Stomach (tissue), 4 donors: ENCODE data around the gene SULF2.

Experiments
- POLR2A ChIP-seq, 4 donors: fragments of 450-650 bp; IDR thresholded peaks; one replicate each; pipeline ENCODE4 v1.6.1; 2016; ENCODE audit warnings: antibody characterized with exemption in 4 of 4, control low read depth in 2 of 4, mild to moderate bottlenecking in 1 of 4, moderate library complexity in 1 of 4
- TF ChIP-seq, protein P1 (sequence below), 7 experiments: fragments of 450-650 bp in 4 of 7; fragments of 200-600 bp in 3 of 7; sonication (generic) in 3 of 7; IDR thresholded peaks; one replicate each; pipeline ENCODE4 v1.5.1; 2016 to 2019; ENCODE audit warnings: antibody characterized with exemption in 7 of 7, control low read depth in 2 of 7, mild to moderate bottlenecking in 1 of 7

DNA sequence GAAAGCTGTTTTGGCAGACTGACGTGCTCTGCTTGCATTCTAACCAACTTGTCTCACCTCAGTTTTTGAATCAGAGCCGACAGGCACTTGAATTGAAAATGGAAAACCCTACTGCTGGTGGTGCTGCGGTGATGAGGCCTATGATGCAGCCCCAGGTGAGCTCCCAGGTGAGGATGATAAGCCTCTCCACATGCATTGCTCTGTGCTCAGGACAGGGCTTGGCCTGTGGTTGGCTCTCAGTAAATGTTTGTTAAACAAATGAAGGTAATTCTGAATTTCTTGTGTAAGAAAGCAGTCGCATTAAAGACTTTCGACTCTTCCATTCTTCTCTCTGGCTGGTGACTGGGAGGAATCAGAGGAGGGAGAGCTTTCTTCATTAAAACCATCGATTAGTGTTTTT lies 136.3 kb downstream of the SULF2 start:
- TF ChIP-seq, protein P1, sequence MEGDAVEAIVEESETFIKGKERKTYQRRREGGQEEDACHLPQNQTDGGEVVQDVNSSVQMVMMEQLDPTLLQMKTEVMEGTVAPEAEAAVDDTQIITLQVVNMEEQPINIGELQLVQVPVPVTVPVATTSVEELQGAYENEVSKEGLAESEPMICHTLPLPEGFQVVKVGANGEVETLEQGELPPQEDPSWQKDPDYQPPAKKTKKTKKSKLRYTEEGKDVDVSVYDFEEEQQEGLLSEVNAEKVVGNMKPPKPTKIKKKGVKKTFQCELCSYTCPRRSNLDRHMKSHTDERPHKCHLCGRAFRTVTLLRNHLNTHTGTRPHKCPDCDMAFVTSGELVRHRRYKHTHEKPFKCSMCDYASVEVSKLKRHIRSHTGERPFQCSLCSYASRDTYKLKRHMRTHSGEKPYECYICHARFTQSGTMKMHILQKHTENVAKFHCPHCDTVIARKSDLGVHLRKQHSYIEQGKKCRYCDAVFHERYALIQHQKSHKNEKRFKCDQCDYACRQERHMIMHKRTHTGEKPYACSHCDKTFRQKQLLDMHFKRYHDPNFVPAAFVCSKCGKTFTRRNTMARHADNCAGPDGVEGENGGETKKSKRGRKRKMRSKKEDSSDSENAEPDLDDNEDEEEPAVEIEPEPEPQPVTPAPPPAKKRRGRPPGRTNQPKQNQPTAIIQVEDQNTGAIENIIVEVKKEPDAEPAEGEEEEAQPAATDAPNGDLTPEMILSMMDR (IDR thresholded peaks at IDR 0.05): no peak
- TF ChIP-seq POLR2A (IDR thresholded peaks at IDR 0.05): no peak
